K562 (cell line): Measurements from ENCODE around the gene HTT-AS. TPM values are rescaled to one million over a fixed set of nuclear protein-coding genes. Genes with fewer than 3 reads are reported as not detected.

Experiments used
- ATAC-seq: fragments of 200-7000 bp; cut with Tn5 transposase; 3 replicates; pipeline ENCODE4 v1.9.1; 2020; ENCODE audit warnings: moderate library complexity
- BruUV-seq: library from RNA; stranded (reverse); fragments of 400-500 nt; replicated peaks from 2 replicates; lab custom pipeline; 2021; lab: Mats Ljungman, UMichigan
- CTCF ChIA-PET: fragments of 300-600 bp; formaldehyde crosslinking; extraction: SDS; loops from one replicate; lab custom pipeline; 2021; ENCODE audit warnings: low intra/inter-chr PET ratio; lab: Yijun Ruan, JAX
- POLR2A ChIA-PET: fragments of 300-600, 350-650 bp; sonication (Branson Sonifier 250); formaldehyde crosslinking; extraction: SDS; loops from one replicate; lab custom pipeline; 2021; ENCODE audit warnings: antibody characterized with exemption, inconsistent platforms; lab: Yijun Ruan, JAX
- DNase-seq, 4 experiments: peaks; one replicate each; pipeline versions ENCODE4 v3.0.0 to v3.0.0-alpha.2; 2011 to 2018; ENCODE audit warnings: low spot score in 3 of 4, mixed read lengths in 3 of 4; ENCODE audit errors: extremely low read depth in 1 of 4
- FAIRE-seq: peaks from 2 replicates; lab custom pipeline; 2011; peaks lifted over from hg19 to GRCh38; lab: Jason Lieb, UNC
- H2AFZ ChIP-seq: 2 replicates; pipeline ENCODE4 v1.6.0; 2011; ENCODE audit warnings: low read depth, low read length, control low read depth, inconsistent platforms
- H3K27ac ChIP-seq: fragments of 200-600 bp; 3 replicates; pipeline ENCODE4 v1.8.0; 2011; ENCODE audit warnings: low read depth, mild to moderate bottlenecking, control low read depth, inconsistent platforms, low read length, moderate library complexity, mixed read lengths; ENCODE audit errors: extremely low read depth
- H3K27me3 ChIP-seq, 2 experiments: fragments of 300-600 bp in 1 of 2; 2 replicates in 1 of 2; 3 replicates in 1 of 2; pipeline versions ENCODE4 v1.6.0 to v1.8.0; 2011; ENCODE audit warnings: inconsistent platforms in 2 of 2, low read length in 2 of 2, mild to moderate bottlenecking in 1 of 2, mixed read lengths in 1 of 2, moderate library complexity in 1 of 2; ENCODE audit not compliant: control insufficient read depth in 2 of 2, insufficient read depth in 2 of 2
- H3K36me3 ChIP-seq: fragments of 300-600 bp; 3 replicates; pipeline ENCODE4 v1.8.0; 2011; ENCODE audit warnings: mild to moderate bottlenecking, low read length, inconsistent platforms; ENCODE audit not compliant: control insufficient read depth, insufficient read depth
- H3K4me1 ChIP-seq, 2 experiments: fragments of 200-600 bp in 1 of 2; replicated peaks in 1 of 2; 2 replicates in 1 of 2; 3 replicates in 1 of 2; pipeline versions ENCODE4 v1.5.1 to v1.8.0; 2011; ENCODE audit warnings: inconsistent platforms in 2 of 2, low read length in 2 of 2, mild to moderate bottlenecking in 1 of 2, mixed read lengths in 1 of 2, moderate library complexity in 1 of 2; ENCODE audit not compliant: control insufficient read depth in 2 of 2, insufficient read depth in 2 of 2
- H3K4me2 ChIP-seq: 2 replicates; pipeline ENCODE4 v1.6.1; 2011; ENCODE audit warnings: low read length, control low read depth, inconsistent platforms, mixed read lengths; ENCODE audit not compliant: insufficient read depth
- H3K4me3 ChIP-seq: fragments of 200-600 bp; sonication (generic), shearing (Covaris generic); 2 replicates; pipeline ENCODE4 v1.5.1; 2016; ENCODE audit warnings: control low read depth, inconsistent platforms
- H3K79me2 ChIP-seq: fragments of 200-600 bp; 3 replicates; pipeline ENCODE4 v1.8.0; 2011; ENCODE audit warnings: low read length, inconsistent platforms; ENCODE audit not compliant: control insufficient read depth, insufficient read depth
- H3K9ac ChIP-seq, 2 experiments: 2 replicates each; pipeline versions ENCODE4 v1.6.0 to v1.6.1; 2011; ENCODE audit warnings: low read depth in 2 of 2, low read length in 2 of 2, control low read depth in 1 of 2, inconsistent platforms in 1 of 2, mild to moderate bottlenecking in 1 of 2, mixed read lengths in 1 of 2; ENCODE audit not compliant: insufficient read depth in 1 of 2
- H3K9me1 ChIP-seq: one replicate; pipeline ENCODE4 v1.6.0; 2011; ENCODE audit warnings: inconsistent platforms, mild to moderate bottlenecking, low read length, moderate library complexity; ENCODE audit not compliant: control insufficient read depth, insufficient read depth
- H3K9me3 ChIP-seq: replicated peaks from 2 replicates; pipeline ENCODE4 v1.5.1; 2011; ENCODE audit warnings: low read depth, low read length, inconsistent platforms; ENCODE audit not compliant: control insufficient read depth, insufficient read depth
- H4K20me1 ChIP-seq: replicated peaks from 2 replicates; pipeline ENCODE4 v1.6.1; 2011; ENCODE audit warnings: low read length, inconsistent platforms, mixed read lengths; ENCODE audit not compliant: control insufficient read depth, insufficient read depth
- BRF1 ChIP-seq: IDR thresholded peaks from 3 replicates; pipeline ENCODE4 v1.6.1; 2011; ENCODE audit warnings: borderline replicate concordance, mild to moderate bottlenecking; ENCODE audit not compliant: insufficient read length; ENCODE audit errors: extremely low read depth
- CREBBP ChIP-seq: IDR thresholded peaks from one replicate; pipeline ENCODE4 v1.6.1; 2012; ENCODE audit warnings: low read depth, mild to moderate bottlenecking, control low read depth, inconsistent platforms, low read length
- MIER1 ChIP-seq: fragments of 450-650 bp; IDR thresholded peaks from 2 replicates; pipeline ENCODE4 v1.6.1; 2016; ENCODE audit warnings: antibody characterized with exemption, mild to moderate bottlenecking, low read depth
- SIN3B ChIP-seq: fragments of 450-650 bp; IDR thresholded peaks from 2 replicates; pipeline ENCODE4 v1.6.1; 2017; ENCODE audit warnings: low read depth, mild to moderate bottlenecking, moderate library complexity
- SREBF1 ChIP-seq: fragments of 150-350 bp; IDR thresholded peaks from 2 replicates; pipeline ENCODE4 v1.6.1; 2014; ENCODE audit warnings: antibody characterized with exemption, low read depth, low read length, borderline replicate concordance
- XRCC3 ChIP-seq: fragments of 450-650 bp; IDR thresholded peaks from 2 replicates; pipeline ENCODE4 v1.6.1; 2017; ENCODE audit warnings: mild to moderate bottlenecking, moderate library complexity
- ZC3H8 ChIP-seq: fragments of 450-650 bp; IDR thresholded peaks from 2 replicates; pipeline ENCODE4 v1.6.1; 2017
- ZNF140 ChIP-seq: fragments of 250-450 bp; sonication (Bioruptor Pico); IDR thresholded peaks from 2 replicates; pipeline ENCODE4 v1.8.0; 2021; ENCODE audit warnings: moderate library complexity, mild to moderate bottlenecking, inconsistent platforms
- ZNF583 ChIP-seq: fragments of 250-450 bp; sonication (Bioruptor Pico); IDR thresholded peaks from 2 replicates; pipeline ENCODE4 v1.4.0; 2020
- WGBS: fragments of 100-300 bp; shearing (Covaris generic); methylation state at CpG from one replicate; pipeline ENCODE4 v1.1.6; 2016; ENCODE audit warnings: low coverage, mixed read lengths; ENCODE audit not compliant: insufficient coverage; ENCODE audit errors: missing lambda C conversion rate; 5-methylcytosine and 5-hydroxymethylcytosine counted together
- in situ Hi-C: fragments of 300-500 bp; cut with MboI; formaldehyde crosslinking; loops from 4 replicates; pipeline ENCODE4 v1.15.0; 2018; ENCODE audit warnings: inconsistent platforms, mixed read lengths
- intact Hi-C: fragments of 100-400 bp; cut with micrococcal nuclease; formaldehyde crosslinking; loops from 2 replicates; pipeline ENCODE4 v1.14.2; 2022
- polyA plus RNA-seq, 8 experiments: library from polyadenylated mRNA; depleted of rRNA in 4 of 8; stranded (reverse) in 5 of 8; unstranded in 3 of 8; fragments of >200 nt; fragmentation: Nextera tagmentation in 2 of 8; fragmentation: Illumina TruSeq in 1 of 8; extraction: Ambion mirVana in 2 of 8; extraction: Trizol in 1 of 8; gene quantifications; 2 replicates each; pipeline versions ENCODE4 v1.2.1 to v1.2.3, GENCODE V29; 2011 to 2014; ENCODE audit warnings: inconsistent platforms in 1 of 8, missing spikeins in 1 of 8
- total RNA-seq, 7 experiments: library from RNA; depleted of rRNA in 6 of 7; stranded (reverse); fragments of >200 nt in 6 of 7; fragmentation: Illumina TruSeq in 2 of 7; extraction: Trizol in 2 of 7; gene quantifications; 2 replicates each; pipeline versions ENCODE4 v1.2.1 to v1.2.3, GENCODE V29; 2011 to 2021; ENCODE audit warnings: low replicate concordance in 1 of 7
- TF ChIP-seq, protein P1 (sequence below): IDR thresholded peaks from 3 replicates; pipeline ENCODE4 v1.6.1; 2011; ENCODE audit warnings: borderline replicate concordance, mild to moderate bottlenecking, moderate library complexity; ENCODE audit not compliant: insufficient read length; ENCODE audit errors: extremely low read depth
- TF ChIP-seq, protein P2 (sequence below), 3 experiments: IDR thresholded peaks in 2 of 3; conservative IDR thresholded peaks in 1 of 3; 2 replicates each; pipeline ENCODE4 v1.5.1; 2011 to 2012; ENCODE audit warnings: low read length in 3 of 3, mild to moderate bottlenecking in 3 of 3, control low read depth in 2 of 3, improper control_type of control experiment in 1 of 3, inconsistent platforms in 1 of 3, low read depth in 1 of 3, mixed read lengths in 1 of 3, moderate library complexity in 1 of 3; ENCODE audit not compliant: insufficient read depth in 2 of 3
- TF ChIP-seq, protein P3 (sequence below): fragments of 450-650 bp; formaldehyde crosslinking; IDR thresholded peaks from 2 replicates; pipeline ENCODE4 v1.4.0; 2020; ENCODE audit warnings: mild to moderate bottlenecking, moderate library complexity

HTT-AS gene
- total and polyA plus RNA-seq, 9 of the 15 experiments (the other 6 are each of a cell fraction or from before 2014, with no cell fraction given), result not detected

DNA sequence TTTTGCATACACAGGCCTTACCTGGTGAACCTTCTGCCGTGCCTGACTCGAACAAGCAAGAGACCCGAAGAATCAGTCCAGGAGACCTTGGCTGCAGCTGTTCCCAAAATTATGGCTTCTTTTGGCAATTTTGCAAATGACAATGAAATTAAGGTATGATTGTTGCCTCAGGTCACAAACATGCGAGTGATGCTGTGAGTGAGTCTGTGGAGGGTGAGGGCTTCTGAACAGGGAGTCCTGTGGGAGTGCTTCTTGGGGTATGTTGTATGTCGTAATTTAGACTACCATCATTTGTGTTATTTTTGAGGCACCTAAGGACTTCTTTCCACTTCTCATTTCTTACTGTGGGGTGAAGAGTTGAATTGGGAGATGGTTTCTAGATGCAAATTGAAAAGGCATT lies 32.9 kb upstream of the HTT-AS start (continued):
- TF ChIP-seq, protein P1, sequence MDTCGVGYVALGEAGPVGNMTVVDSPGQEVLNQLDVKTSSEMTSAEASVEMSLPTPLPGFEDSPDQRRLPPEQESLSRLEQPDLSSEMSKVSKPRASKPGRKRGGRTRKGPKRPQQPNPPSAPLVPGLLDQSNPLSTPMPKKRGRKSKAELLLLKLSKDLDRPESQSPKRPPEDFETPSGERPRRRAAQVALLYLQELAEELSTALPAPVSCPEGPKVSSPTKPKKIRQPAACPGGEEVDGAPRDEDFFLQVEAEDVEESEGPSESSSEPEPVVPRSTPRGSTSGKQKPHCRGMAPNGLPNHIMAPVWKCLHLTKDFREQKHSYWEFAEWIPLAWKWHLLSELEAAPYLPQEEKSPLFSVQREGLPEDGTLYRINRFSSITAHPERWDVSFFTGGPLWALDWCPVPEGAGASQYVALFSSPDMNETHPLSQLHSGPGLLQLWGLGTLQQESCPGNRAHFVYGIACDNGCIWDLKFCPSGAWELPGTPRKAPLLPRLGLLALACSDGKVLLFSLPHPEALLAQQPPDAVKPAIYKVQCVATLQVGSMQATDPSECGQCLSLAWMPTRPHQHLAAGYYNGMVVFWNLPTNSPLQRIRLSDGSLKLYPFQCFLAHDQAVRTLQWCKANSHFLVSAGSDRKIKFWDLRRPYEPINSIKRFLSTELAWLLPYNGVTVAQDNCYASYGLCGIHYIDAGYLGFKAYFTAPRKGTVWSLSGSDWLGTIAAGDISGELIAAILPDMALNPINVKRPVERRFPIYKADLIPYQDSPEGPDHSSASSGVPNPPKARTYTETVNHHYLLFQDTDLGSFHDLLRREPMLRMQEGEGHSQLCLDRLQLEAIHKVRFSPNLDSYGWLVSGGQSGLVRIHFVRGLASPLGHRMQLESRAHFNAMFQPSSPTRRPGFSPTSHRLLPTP, result no peak
- TF ChIP-seq SREBF1 (no peak), MIER1 (no peak), SIN3B (no peak)
- TF ChIP-seq, all 486 proteins: peak for 0

DNA sequence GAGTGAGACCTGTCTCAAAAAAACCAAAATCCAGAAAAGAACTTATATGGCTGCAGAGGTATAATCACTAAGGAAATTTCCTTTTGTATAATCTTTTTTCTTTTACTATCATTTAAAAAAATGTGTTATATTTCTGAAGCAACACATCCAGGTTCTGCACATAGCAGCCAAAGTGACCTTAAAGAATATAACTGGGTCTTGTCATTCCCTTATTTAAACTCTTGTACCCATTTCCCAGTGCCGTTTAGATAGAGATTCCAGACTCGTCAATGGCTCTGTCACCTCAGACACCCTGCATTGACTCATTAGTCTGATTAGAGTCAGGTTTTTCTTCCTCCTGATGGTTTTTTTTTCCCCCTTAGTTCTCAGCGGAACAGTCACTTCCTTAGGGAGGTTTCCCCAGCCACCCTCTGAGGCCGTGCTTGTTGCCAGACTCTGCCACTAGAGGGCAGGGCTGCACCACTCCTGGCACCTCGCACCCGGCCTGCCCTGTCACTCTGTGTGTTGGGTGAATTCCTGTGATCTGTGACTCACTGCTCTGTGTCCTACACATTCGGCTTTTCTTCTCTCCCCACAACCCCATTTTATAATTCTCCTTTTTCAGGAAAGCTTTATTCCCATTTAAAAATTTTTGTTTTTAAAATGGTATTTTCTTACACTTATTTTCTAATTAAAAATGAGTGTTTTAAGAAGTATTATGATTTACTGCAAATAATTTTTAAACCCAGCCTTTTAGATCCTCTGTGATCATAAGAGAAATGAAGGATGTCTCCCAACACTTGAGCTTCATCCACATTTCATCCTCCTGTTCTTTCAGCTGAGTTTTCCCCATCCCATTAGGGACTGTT lies 32.2 kb upstream of the HTT-AS start:
- ChIA-PET POLR2A (no interaction called here), CTCF (interaction anchor here (0.7 to 2.4 kb wide), 5 partner anchors 30 to 374 kb away, joined by 3 to 13 read pairs (median 4); no protein-coding TSS in a partner anchor)
- H3K4me1 ChIP-seq, result no peaks in the 10 kb centered on the region; a peak in 1 of 5 replicates
- H3K9me1 ChIP-seq, result no peaks in the 10 kb centered on the region
- 1% methylated on average over 7 of the region's 7 CpGs for WGBS
- no peaks in the 10 kb centered on the region for H4K20me1 ChIP-seq
- peaks cover 42% of the 10 kb centered on the region for H3K36me3 ChIP-seq
- no peak overlapping the region for H3K4me2 ChIP-seq
- H3K27ac ChIP-seq, result no peak overlapping the region
- BruUV-seq, result no TSS peak
- no peaks in the 10 kb centered on the region for H3K79me2 ChIP-seq
- no peaks in the 10 kb centered on the region for H3K9me3 ChIP-seq
- peak; percentile 85 to 88 (median 87) for DNase-seq
- peak; percentile 100 for ATAC-seq
- no peak overlapping the region for H3K9ac ChIP-seq
- FAIRE-seq, result peak; percentile 96
- no peaks in the 10 kb centered on the region for H3K27me3 ChIP-seq
- in situ Hi-C loops, result loop anchor here (5.0 kb wide), 1 partner anchor 336 kb away; the partner anchor contains the start of gene HGFAC
- no peak overlapping the region for H2AFZ ChIP-seq
- no peak overlapping the region for H3K4me3 ChIP-seq
- intact Hi-C loops, result loop anchor here (1.0 to 10.0 kb wide), 3 partner anchors 59 to 337 kb away; no protein-coding TSS in a partner anchor
- TF ChIP-seq BRF1, result no peak
- TF ChIP-seq XRCC3, result no peak
- TF ChIP-seq ZC3H8, result no peak
- TF ChIP-seq ZNF583 (CRISPR knock-in tag), result no peak
- TF ChIP-seq ZNF140 (CRISPR knock-in tag), result no peak
- TF ChIP-seq CREBBP, result no peak
- TF ChIP-seq, protein P2, sequence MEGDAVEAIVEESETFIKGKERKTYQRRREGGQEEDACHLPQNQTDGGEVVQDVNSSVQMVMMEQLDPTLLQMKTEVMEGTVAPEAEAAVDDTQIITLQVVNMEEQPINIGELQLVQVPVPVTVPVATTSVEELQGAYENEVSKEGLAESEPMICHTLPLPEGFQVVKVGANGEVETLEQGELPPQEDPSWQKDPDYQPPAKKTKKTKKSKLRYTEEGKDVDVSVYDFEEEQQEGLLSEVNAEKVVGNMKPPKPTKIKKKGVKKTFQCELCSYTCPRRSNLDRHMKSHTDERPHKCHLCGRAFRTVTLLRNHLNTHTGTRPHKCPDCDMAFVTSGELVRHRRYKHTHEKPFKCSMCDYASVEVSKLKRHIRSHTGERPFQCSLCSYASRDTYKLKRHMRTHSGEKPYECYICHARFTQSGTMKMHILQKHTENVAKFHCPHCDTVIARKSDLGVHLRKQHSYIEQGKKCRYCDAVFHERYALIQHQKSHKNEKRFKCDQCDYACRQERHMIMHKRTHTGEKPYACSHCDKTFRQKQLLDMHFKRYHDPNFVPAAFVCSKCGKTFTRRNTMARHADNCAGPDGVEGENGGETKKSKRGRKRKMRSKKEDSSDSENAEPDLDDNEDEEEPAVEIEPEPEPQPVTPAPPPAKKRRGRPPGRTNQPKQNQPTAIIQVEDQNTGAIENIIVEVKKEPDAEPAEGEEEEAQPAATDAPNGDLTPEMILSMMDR (IDR thresholded peaks at IDR 0.05 in 2 of 3, conservative IDR thresholded peaks at IDR 0.05 in 1 of 3; ENCODE audit: insufficient read depth in 2 of 3, low read depth in 1 of 3, low read length in 3 of 3), result peak; percentile 91 to 98 (median 97)
- TF ChIP-seq, protein P3, sequence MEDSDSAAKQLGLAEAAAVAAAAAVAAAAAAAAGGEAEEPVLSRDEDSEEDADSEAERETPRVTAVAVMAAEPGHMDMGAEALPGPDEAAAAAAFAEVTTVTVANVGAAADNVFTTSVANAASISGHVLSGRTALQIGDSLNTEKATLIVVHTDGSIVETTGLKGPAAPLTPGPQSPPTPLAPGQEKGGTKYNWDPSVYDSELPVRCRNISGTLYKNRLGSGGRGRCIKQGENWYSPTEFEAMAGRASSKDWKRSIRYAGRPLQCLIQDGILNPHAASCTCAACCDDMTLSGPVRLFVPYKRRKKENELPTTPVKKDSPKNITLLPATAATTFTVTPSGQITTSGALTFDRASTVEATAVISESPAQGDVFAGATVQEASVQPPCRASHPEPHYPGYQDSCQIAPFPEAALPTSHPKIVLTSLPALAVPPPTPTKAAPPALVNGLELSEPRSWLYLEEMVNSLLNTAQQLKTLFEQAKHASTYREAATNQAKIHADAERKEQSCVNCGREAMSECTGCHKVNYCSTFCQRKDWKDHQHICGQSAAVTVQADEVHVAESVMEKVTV (CRISPR knock-in tag), result peak; percentile 87
